Measurements from ENCODE around the gene CPEB1.

Gene CPEB1

DNA sequence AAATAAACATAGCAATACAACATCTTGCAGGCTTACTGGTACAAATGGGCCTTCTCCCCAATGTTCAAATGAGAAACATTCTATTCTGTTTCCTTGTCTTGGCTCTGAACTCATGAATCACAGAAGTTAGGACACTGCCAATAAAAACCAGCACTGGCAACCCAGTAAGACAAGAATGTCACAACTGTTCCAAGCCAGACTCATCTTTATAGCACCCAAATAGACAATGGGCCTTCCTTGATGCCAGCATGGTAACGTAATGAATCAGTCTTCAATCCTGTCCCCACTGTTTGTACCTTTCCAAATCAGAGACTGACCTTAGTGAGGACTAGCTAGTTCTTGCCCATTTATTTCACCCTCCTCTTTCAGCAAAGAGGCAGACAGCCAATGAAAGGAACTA, 92.8 kb downstream of the CPEB1 start:
- no peak for DNase-seq (ENCODE audit: low read depth)
- TF ChIP-seq, protein P1, sequence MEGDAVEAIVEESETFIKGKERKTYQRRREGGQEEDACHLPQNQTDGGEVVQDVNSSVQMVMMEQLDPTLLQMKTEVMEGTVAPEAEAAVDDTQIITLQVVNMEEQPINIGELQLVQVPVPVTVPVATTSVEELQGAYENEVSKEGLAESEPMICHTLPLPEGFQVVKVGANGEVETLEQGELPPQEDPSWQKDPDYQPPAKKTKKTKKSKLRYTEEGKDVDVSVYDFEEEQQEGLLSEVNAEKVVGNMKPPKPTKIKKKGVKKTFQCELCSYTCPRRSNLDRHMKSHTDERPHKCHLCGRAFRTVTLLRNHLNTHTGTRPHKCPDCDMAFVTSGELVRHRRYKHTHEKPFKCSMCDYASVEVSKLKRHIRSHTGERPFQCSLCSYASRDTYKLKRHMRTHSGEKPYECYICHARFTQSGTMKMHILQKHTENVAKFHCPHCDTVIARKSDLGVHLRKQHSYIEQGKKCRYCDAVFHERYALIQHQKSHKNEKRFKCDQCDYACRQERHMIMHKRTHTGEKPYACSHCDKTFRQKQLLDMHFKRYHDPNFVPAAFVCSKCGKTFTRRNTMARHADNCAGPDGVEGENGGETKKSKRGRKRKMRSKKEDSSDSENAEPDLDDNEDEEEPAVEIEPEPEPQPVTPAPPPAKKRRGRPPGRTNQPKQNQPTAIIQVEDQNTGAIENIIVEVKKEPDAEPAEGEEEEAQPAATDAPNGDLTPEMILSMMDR (IDR thresholded peaks at IDR 0.05; ENCODE audit: control insufficient read depth, insufficient read depth, low read depth, low read length, missing control alignments), result no peak
- H3K4me3 ChIP-seq (ENCODE audit: control insufficient read depth, low read depth, low read length), result no peak overlapping the region

DNA sequence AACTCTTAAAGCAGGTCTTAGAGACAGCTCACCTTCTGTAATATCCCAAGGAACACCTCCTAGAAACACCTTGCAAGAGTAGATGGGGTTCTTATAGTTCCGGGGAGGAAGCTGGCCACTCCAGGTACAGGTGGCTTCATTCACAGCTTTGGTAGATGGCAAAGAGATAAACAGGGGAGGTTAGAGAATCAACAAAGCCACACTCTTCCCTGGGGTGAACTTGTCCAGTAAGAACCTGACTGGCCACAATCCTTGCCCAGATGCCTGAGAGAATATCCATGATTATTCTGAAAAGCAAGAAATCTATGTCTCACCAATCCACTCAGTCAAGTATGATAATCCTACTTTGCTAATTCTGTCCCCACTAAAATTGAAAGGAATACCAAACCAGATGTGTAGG, 93.3 kb downstream of the CPEB1 start:
- H3K4me3 ChIP-seq (ENCODE audit: control insufficient read depth, low read depth, low read length), result no peak overlapping the region
- no peak for DNase-seq (ENCODE audit: low read depth)
- TF ChIP-seq, protein P1 (IDR thresholded peaks at IDR 0.05; ENCODE audit: control insufficient read depth, insufficient read depth, low read depth, low read length, missing control alignments), result no peak

DNA sequence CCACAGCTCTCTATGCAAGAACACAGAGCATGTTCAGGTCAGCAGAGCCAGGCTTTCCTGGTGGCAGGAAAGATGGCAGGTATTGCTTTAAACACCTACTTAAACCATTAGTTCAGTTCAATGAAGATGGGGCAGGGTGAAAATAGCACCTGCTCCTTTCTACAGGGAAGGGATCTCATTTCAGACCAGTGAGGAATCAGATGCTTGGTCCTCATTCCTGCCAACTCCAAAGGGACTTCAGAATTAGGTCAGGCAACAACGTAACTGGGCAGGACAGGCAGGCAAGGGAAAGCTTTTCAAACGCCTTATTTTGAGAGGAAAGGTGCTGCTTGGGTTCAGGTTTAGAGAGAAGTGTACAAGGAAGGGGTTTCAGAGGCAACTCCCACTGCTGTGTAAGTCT, 94.3 kb downstream of the CPEB1 start:
- H3K4me3 ChIP-seq (ENCODE audit: control insufficient read depth, low read depth, low read length), result no peak overlapping the region
- TF ChIP-seq, protein P1 (IDR thresholded peaks at IDR 0.05; ENCODE audit: control insufficient read depth, insufficient read depth, low read depth, low read length, missing control alignments), result no peak
- DNase-seq (ENCODE audit: low read depth), result no peak

DNA sequence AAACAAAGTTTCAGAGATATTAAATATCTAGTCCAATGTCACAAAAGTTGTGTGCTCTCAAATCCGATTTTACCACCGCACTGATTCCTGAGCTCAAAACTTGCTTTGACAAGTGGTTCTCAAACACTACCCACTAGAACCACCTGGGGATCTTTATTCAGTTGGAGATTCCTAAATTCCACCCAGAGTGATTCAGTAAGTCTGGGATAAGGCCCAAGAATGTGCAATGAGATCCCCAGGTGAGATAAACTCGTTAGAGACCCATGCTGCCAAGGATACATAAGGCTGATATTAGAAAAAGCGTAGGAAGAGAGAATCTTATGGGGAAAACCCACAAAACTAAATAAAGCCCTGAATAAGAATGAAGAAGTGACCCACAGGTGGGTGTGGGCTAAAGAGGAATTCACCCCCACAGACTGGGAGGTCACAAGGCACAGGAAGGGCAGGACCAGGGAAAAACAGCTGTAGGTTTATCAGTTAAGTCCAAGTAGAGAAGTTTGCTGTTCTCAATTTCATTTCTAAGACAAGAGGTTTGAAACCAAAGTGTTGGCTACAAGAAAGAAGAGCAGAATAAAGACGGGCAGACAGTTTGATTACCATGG, 95.4 kb downstream of the CPEB1 start:
- DNase-seq (ENCODE audit: low read depth), result no peak
- H3K4me3 ChIP-seq (ENCODE audit: control insufficient read depth, low read depth, low read length), result no peak overlapping the region
- TF ChIP-seq, protein P1 (IDR thresholded peaks at IDR 0.05; ENCODE audit: control insufficient read depth, insufficient read depth, low read depth, low read length, missing control alignments), result no peak

DNA sequence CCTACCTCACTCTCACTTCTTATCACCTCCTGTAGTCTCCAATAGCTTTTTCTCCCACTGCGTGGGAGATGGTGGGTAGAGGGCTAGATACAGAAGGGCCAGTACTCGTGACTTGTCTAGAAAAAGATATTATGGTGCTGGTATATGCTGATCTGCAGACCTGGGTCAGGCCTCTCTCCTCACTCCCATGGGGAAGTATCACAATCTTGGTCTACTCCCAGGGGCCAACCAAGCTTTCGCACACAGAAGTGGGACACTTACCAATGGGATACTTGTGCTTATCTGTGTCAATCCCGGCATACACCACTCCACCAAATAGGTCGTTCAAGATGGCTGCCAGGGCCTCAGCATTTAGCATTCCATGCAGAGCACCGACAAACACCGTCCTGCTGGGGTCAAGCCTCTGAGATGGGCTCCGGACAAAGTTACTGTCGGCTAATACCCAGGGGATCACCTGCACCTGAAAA, 97.9 kb downstream of the CPEB1 start:
- TF ChIP-seq, protein P1 (IDR thresholded peaks at IDR 0.05; ENCODE audit: control insufficient read depth, insufficient read depth, low read depth, low read length, missing control alignments), result no peak
- no peak overlapping the region for H3K4me3 ChIP-seq (ENCODE audit: control insufficient read depth, low read depth, low read length)
- DNase-seq (ENCODE audit: low read depth), result no peak

DNA sequence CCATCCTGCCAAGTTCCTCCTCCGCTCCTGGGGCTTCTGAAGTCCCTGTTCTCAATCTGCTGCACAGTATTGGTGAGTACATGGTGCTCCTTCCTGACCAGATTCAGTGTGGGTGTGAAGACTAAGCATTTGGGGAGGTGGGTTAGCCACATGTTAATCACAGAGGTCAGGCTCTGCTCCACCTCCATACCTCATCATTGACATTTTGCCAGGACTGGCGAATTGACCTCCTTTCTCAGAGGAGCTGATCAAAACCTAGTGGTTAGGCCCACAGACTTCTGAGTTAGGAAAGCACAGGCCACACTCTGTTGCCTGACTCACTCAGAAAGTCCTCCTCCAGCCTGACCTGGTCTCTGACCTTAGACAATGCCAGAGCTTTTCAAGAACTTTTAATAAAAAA, 98.5 kb downstream of the CPEB1 start:
- TF ChIP-seq, protein P1 (IDR thresholded peaks at IDR 0.05; ENCODE audit: control insufficient read depth, insufficient read depth, low read depth, low read length, missing control alignments), result no peak
- no peak for DNase-seq (ENCODE audit: low read depth)
- H3K4me3 ChIP-seq (ENCODE audit: control insufficient read depth, low read depth, low read length), result no peak overlapping the region
